ENCODE data around the gene CD81.

The CD81 gene

GRCh38 chr11:2421996-2422395 is 44.9 kb downstream of the CD81 start:
- DNase-seq (ENCODE audit: low spot score): no peak

DNA sequence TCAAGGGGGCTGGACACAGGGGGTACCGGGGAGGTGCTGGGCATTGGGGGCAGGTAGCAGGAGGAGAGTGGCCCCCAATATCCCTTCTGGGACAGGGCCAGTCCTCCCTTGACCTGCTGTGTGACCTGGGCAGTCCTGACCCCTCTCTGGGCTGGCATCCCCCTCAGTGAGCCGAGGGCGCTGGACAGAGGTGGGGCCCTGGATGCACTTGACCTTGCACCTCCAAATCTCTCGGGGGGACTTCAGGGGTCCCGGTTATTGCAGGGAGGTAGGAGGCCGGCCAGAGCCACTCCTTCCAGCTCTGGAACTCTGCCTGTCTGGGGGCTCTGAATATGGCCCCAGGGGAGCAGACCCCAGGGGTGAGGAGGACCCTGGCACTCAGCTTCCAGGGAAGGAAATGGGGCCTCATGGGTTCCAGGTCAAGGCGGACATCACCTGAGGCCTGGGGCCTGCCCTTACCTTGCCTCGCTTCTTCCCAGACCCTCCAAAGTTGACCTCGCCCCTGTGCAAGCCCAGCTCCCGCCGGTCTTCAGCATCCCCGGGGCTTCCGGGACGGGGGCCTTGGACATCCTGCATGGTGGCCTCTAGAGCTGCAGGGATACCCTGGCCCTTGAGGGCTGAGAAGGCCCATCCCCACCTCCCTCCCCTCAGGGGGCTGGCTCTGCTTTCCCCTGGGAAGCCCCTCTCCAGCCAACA is 45.5 kb downstream of the CD81 start:
- no peak for DNase-seq (ENCODE audit: low spot score)

DNA sequence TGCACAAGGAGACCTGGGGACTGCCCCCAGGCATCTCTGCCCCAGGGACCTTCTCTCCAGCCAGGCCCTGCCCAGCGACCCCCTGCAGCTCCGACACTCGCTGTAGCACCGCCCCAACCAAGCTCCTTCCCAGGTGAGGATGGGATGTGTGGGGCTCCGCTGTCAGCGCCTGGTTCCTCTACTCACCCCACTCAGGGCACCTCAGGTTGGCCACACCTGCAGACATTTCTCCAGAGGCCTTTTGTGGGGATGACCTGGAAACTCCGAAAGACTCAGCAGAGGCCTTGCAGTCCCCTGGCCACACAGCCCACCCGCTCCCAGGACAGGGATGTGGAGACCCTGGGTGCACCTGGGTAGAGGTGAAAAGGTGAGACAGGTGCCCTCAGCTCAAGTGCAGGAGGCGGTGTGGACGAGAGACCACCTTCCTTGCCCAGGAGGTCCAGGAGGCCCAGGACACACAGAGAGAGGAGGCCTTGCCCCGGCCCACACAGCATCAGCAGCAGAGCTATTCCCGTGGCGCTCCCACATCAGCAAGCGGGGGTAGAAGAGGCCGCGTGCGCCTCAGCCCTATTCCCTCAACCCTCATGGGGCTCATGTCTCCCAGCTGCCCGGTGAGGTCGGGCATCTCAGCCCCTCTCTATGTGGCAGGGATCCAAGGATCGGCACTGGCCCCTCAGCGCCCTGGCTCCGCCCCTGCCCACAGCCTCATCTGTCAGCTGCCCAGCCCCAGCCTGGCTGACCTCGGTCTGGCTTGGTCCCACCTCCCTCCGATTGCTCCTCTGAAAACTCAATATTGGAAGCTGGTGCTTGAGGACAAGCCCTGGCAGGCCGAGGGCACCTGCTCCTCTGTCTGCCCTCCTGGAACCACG is 46.3 kb downstream of the CD81 start:
- DNase-seq (ENCODE audit: low spot score): no peak

DNA sequence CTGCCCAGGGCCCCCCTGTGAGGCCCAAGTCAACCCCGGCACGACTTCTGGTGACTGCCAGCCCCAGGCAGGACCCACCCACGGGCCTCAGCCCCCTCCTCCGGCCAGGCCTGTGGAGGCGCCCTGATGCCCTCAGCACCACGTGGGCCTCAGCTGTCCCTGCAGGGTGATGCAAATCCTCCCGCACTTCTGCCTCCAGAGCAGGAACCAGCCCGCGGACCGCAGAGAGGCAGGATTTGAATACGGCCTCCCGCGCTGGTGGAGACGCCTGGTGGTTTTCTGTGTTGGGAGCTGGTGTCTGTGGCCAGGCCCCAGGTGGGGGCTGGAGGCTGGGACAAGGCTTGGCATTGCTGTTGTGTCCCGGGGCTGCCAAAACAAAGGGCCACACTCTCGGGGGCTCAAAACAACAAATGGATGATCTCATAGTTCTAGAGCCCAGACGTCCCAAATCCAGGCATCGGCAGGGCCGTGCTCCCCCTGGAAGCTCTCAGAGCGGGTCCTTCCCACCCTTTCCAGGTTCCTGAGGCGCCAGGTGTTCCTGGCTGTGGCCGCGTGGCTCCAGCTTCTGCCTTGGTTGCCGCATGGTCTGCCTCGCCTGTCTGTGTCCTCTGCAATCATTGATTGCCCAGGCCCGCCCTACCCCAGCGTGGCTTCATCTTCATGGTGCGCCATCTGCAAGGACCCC is 47.8 kb downstream of the CD81 start:
- DNase-seq (ENCODE audit: low spot score): no peak

DNA sequence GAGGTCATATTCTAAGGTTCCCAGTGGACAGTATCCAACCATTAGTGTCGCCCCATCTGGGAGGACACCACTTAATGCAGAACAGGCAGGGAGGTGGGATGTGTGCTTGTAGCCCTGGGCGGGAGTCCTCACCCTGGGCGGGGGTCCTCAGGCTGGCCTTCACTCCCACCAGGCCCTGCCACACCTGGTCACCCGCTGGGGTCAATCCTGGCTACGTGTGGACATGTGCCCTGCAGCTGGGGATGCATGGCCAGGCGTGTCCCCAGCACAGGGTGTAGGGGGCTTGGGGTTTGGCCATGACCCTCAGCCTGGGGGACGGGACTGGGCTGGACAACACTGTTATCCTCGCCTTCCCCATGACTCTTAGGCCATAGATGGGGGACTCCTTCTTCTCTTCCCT is 48.4 kb downstream of the CD81 start:
- no peak for DNase-seq (ENCODE audit: low spot score)

GRCh38 chr11:2426221-2426620 is 49.1 kb downstream of the CD81 start:
- no peak for DNase-seq (ENCODE audit: low spot score)

DNA sequence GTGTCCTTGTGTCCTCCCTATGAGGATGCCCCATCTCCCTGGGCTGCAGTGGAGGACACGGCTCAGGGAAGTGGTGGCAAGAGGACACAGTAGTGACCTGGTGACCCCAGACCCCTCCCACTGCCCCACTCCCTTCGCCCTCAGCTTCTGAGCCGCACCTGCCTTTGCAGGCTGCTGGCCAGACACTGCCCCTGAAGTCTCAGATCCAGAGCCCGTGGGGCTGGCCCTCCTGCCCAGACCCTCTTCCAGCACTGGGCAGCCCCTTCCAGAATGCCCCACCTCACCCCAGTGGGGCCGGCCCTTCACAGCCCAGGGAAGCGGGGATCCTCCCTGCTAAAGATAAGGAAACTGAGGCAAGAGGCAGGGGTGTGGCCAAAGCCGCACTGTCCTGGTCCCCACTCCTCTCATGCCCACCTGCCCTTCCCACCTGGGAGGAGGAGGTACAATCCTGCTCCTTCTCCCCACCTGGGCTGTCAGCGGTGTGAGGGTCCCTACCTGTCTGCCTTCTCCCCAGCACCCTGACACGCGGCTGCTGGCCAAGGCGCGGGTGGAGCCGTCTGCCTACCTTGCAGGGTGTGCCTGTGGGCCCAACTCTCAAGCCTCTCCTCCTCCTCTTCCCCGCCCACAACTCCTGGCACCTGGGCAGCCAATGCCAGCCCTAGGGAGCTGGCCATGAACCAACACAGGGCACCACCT is 49.9 kb downstream of the CD81 start:
- no peak for DNase-seq (ENCODE audit: low spot score)

GRCh38 chr11:2427721-2428321 is 50.7 kb downstream of the CD81 start:
- DNase-seq (ENCODE audit: low spot score): no peak

- peak; percentile 65 for DNase-seq (ENCODE audit: low spot score)
Observed at GRCh38 chr11:2428322-2428795, 51.2 kb downstream of the CD81 start.

GRCh38 chr11:2431395-2431794 is 54.3 kb downstream of the CD81 start:
- no peak for DNase-seq (ENCODE audit: low spot score)

DNA sequence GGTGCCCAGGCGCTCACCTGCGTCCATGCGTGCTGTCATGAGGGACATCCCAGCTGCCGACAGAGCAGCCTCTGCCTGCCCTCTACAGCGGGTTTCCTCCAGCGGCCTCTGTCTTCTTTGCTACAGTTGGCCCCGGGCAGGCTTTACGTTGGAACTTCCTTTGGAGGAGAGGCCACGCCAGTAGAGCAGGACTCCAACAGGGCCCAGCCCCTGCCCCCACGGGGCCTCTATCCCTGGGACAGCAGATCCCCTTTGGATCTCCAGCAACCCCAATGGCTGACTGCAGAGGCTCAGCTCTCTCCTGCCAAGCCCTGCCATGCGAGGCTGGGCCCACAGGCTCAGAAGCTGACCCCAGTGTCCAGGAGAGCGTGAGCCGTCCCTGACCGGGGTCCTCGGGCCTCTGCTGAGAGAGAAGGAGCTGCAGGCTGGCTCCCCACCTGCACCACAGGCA is 55.1 kb downstream of the CD81 start:
- DNase-seq (ENCODE audit: low spot score): no peak

- no peak for DNase-seq (ENCODE audit: low spot score)
Observed at GRCh38 chr11:2432628-2433071, 55.5 kb downstream of the CD81 start.

GRCh38 chr11:2433106-2433925 is 56.2 kb downstream of the CD81 start:
- no peak for DNase-seq (ENCODE audit: low spot score)

GRCh38 chr11:2434008-2434407 is 56.9 kb downstream of the CD81 start:
- no peak for DNase-seq (ENCODE audit: low spot score)

- no peak for DNase-seq (ENCODE audit: low spot score)
Observed at GRCh38 chr11:2434506-2435255, 57.6 kb downstream of the CD81 start.

GRCh38 chr11:2435288-2436012 is 58.3 kb downstream of the CD81 start:
- DNase-seq (ENCODE audit: low spot score): no peak

GRCh38 chr11:2436013-2436520 is 59.0 kb downstream of the CD81 start:
- DNase-seq (ENCODE audit: low spot score): no peak

DNA sequence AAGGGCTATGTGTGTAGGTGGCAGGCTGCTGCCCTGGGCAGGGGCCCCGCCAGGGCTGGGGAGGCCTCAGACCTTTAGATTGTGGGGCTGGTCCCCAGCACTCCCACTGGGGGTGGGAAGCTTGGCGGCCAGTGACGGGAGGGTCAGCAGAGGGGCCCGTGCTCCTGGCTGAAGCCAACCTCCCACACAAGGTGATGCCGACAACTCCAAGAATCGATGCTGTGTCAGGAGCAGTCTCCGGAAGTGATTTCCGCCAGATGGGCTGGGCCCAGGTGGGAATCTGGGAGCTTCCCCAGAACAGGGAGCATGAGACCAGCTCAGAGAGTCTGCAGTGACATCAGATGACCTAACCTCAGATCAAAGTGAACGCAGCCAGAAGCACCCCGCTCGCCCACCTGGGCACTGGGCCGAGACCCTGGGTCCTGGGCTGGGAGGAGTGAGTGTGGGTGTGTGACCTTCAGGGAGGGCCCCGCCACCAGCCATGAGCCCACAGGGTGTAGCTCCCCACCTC is 59.5 kb downstream of the CD81 start:
- DNase-seq (ENCODE audit: low spot score): no peak

DNA sequence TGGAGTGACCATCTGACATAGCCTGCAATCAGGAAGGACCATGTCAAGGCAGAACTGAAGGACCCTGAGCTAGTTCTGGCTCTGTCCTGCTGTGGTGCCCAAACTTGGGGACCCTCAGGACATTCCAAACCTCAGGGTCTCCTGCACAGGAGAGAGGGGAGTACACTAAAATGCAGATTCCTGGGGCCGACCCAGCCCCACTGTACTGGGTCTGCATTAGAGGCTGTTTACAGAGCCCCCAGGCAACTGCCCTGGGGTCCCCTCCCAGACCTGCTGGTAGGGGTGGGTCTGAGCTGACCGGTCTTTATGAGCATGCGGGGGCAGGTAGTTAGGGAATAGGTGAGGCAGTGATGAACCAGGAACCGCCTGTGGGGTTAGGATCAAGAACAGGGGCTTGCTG is 60.4 kb downstream of the CD81 start:
- DNase-seq (ENCODE audit: low spot score): no peak
